Panc1 (cell line): Measurements from ENCODE around the gene CYB561D1. TPM values are rescaled to one million over a fixed set of nuclear protein-coding genes. Genes with fewer than 3 reads are reported as not detected.

ENCODE experiments used
- ATAC-seq: fragments of 200-7000 bp; cut with Tn5 transposase; 2 replicates; pipeline ENCODE4 v1.9.1; 2020; ENCODE audit warnings: mild to moderate bottlenecking, moderate library complexity
- BruUV-seq: library from RNA; stranded (reverse); fragments of 400-500 nt; replicated peaks from 2 replicates; lab custom pipeline; 2021; lab: Mats Ljungman, UMichigan
- CTCF ChIA-PET: fragments of 300-600 bp; sonication (Branson Sonifier 250); formaldehyde crosslinking; loops from one replicate; lab custom pipeline; 2022; ENCODE audit warnings: antibody characterized with exemption; lab: Charles Lee
- POLR2A ChIA-PET: fragments of 300-600 bp; sonication (Branson Sonifier 250); formaldehyde crosslinking; loops from one replicate; lab custom pipeline; 2022; ENCODE audit warnings: antibody characterized with exemption; lab: Charles Lee
- DNase-seq: peaks from one replicate; pipeline ENCODE4 v3.0.0-alpha.2; 2010; ENCODE audit warnings: low read depth, low spot score
- H3K27ac ChIP-seq: 2 replicates; pipeline ENCODE4 v1.5.1; 2011; ENCODE audit warnings: mild to moderate bottlenecking, low read length, inconsistent platforms
- H3K27me3 ChIP-seq: fragments of 200-500 bp; sonication (Bioruptor generic); 2 replicates; pipeline ENCODE4 v1.6.0; 2014; ENCODE audit warnings: low read length, inconsistent platforms; ENCODE audit not compliant: control insufficient read depth, insufficient read depth
- H3K36me3 ChIP-seq: fragments of 200-500 bp; sonication (Bioruptor generic); 2 replicates; pipeline ENCODE4 v1.5.1; 2014; ENCODE audit warnings: inconsistent platforms, mild to moderate bottlenecking, low read length, moderate library complexity; ENCODE audit not compliant: control insufficient read depth, insufficient read depth
- H3K4me1 ChIP-seq: 2 replicates; pipeline ENCODE4 v1.5.1; 2011; ENCODE audit warnings: inconsistent platforms, mild to moderate bottlenecking, low read length, moderate library complexity; ENCODE audit not compliant: control insufficient read depth, insufficient read depth
- H3K4me3 ChIP-seq, 2 experiments: 2 replicates each; pipeline ENCODE4 v1.5.1; 2011 to 2012; ENCODE audit warnings: low read depth in 2 of 2, low read length in 2 of 2, mild to moderate bottlenecking in 2 of 2, inconsistent platforms in 1 of 2, moderate library complexity in 1 of 2
- H3K9me3 ChIP-seq: fragments of 200-500 bp; sonication (Bioruptor generic); 2 replicates; pipeline ENCODE4 v1.5.1; 2014; ENCODE audit warnings: low read depth, mild to moderate bottlenecking, inconsistent platforms, low read length, moderate library complexity; ENCODE audit not compliant: control insufficient read depth, insufficient read depth
- CTCF ChIP-seq: fragments of 450-650 bp; IDR thresholded peaks from 2 replicates; pipeline ENCODE4 v1.5.1; 2017; ENCODE audit warnings: mild to moderate bottlenecking
- POLR2AphosphoS5 ChIP-seq: IDR thresholded peaks from 2 replicates; pipeline ENCODE4 v1.6.1; 2012; ENCODE audit warnings: mild to moderate bottlenecking, low read depth, low read length, moderate library complexity
- REST ChIP-seq, 2 experiments: IDR thresholded peaks; 2 replicates each; pipeline ENCODE4 v1.6.1; 2011 to 2012; ENCODE audit warnings: low read depth in 2 of 2, control low read depth in 1 of 2, low read length in 1 of 2, mild to moderate bottlenecking in 1 of 2, moderate library complexity in 1 of 2; ENCODE audit not compliant: insufficient read depth in 1 of 2
- SIN3A ChIP-seq: IDR thresholded peaks from 2 replicates; pipeline ENCODE4 v1.6.1; 2012; ENCODE audit warnings: low read depth, mild to moderate bottlenecking, low read length, moderate library complexity, borderline replicate concordance; ENCODE audit not compliant: insufficient read depth
- TCF7L2 ChIP-seq: IDR thresholded peaks from 2 replicates; pipeline ENCODE4 v1.6.1; 2011; ENCODE audit warnings: mild to moderate bottlenecking, low read depth, low read length, inconsistent platforms
- in situ Hi-C: cut with HindIII; loops from 2 replicates; pipeline ENCODE4 v1.10.0; 2016; ENCODE audit warnings: low sequenced_read_pairs, low pct_unique_long_range_greater_than_20kb
- intact Hi-C: fragments of 100-400 bp; cut with micrococcal nuclease; formaldehyde crosslinking; loops from one replicate; pipeline ENCODE4 v1.10.0; 2022; ENCODE audit not compliant: unreplicated experiment
- total RNA-seq: library from RNA; stranded (reverse); gene quantifications from one replicate; pipeline ENCODE4 v1.2.1, GENCODE V29; 2021; ENCODE audit not compliant: unreplicated experiment

The CYB561D1 gene
- total RNA-seq, 1 experiment from 2014 or later, result 4.5 TPM

GRCh38 chr1:109527846-109528695, 34.2 kb downstream of the CYB561D1 start:
- Histone ChIP-seq H3K4me3 (no peak overlapping the region), H3K4me1 (0 out of 2 replicates have a peak, but pooled peaks cover 3% of the 10 kb centered on the region), H3K27me3 (no peaks in the 10 kb centered on the region), H3K27ac (no peak overlapping the region), H3K9me3 (no peaks in the 10 kb centered on the region), H3K36me3 (no peaks in the 10 kb centered on the region)
- in situ Hi-C loops, result no loop called here
- BruUV-seq, result no TSS peak
- no peak for DNase-seq
- ATAC-seq, result no peak
- intact Hi-C loops, result no loop called here
- POLR2A ChIA-PET, result no interaction called here
- no peak for TF ChIP-seq POLR2AphosphoS5
- TF ChIP-seq REST (IDR thresholded peaks at IDR 0.05; ENCODE audit: insufficient read depth in 1 of 2, low read depth in 2 of 2, low read length in 1 of 2), result no peak
- no peak for TF ChIP-seq TCF7L2
- no peak for TF ChIP-seq SIN3A
- no peak for TF ChIP-seq CTCF
- CTCF ChIA-PET, result interaction anchor here (0.9 kb wide), 1 partner anchor 34 kb away, joined by 4 read pairs; the partner anchor contains the start of gene CYB561D1

GRCh38 chr1:109528712-109529111, 34.8 kb downstream of the CYB561D1 start:
- ChIA-PET POLR2A (no interaction called here), CTCF (interaction anchor here (0.9 kb wide), 1 partner anchor 35 kb away, joined by 4 read pairs; the partner anchor contains the start of gene CYB561D1)
- TF ChIP-seq TCF7L2, result no peak
- TF ChIP-seq REST (IDR thresholded peaks at IDR 0.05; ENCODE audit: insufficient read depth in 1 of 2, low read depth in 2 of 2, low read length in 1 of 2), result no peak
- no peak for TF ChIP-seq POLR2AphosphoS5
- no peak for TF ChIP-seq SIN3A
- no peak for TF ChIP-seq CTCF
- H3K27ac ChIP-seq, result no peak overlapping the region
- H3K9me3 ChIP-seq, result no peaks in the 10 kb centered on the region
- H3K27me3 ChIP-seq, result no peaks in the 10 kb centered on the region
- BruUV-seq, result no TSS peak
- no peak for DNase-seq
- no peak overlapping the region for H3K4me3 ChIP-seq
- ATAC-seq, result no peak
- intact Hi-C loops, result no loop called here
- H3K4me1 ChIP-seq, result 0 out of 2 replicates have a peak, but pooled peaks cover 3% of the 10 kb centered on the region
- H3K36me3 ChIP-seq, result no peaks in the 10 kb centered on the region
- in situ Hi-C loops, result no loop called here
